IMR-90 (cell line): ENCODE measurements around the gene ATP8B4. TPM values are rescaled to one million over a fixed set of nuclear protein-coding genes. Genes with fewer than 3 reads are reported as not detected.

Experiments
- ATAC-seq: fragments of 200-7000 bp; cut with Tn5 transposase; 2 replicates; pipeline ENCODE4 v1.9.1; 2020; ENCODE audit warnings: low read depth, mild to moderate bottlenecking, moderate library complexity
- BruUV-seq: library from RNA; stranded (reverse); fragments of 400-500 nt; replicated peaks from 2 replicates; lab custom pipeline; 2021; lab: Mats Ljungman, UMichigan
- CTCF ChIA-PET: fragments of 300-600 bp; formaldehyde crosslinking; extraction: SDS; loops from one replicate; lab custom pipeline; 2021; ENCODE audit warnings: antibody characterized with exemption; lab: Yijun Ruan, JAX
- POLR2A ChIA-PET: fragments of 300-600 bp; sonication (Branson Sonifier 250); formaldehyde crosslinking; loops from one replicate; lab custom pipeline; 2022; ENCODE audit warnings: antibody characterized with exemption; ENCODE audit not compliant: unreplicated experiment; lab: Charles Lee
- DNase-seq: peaks from one replicate; pipeline ENCODE4 v3.0.0; 2013
- H2AFZ ChIP-seq: replicated peaks from 2 replicates; pipeline ENCODE3; 2013; ENCODE audit warnings: low read length, mild to moderate bottlenecking; ENCODE audit not compliant: poor library complexity
- H2AK5ac ChIP-seq: 2 replicates; pipeline ENCODE4 v1.6.1; 2013; ENCODE audit warnings: low read depth, low read length, inconsistent platforms
- H2AK9ac ChIP-seq: replicated peaks from 2 replicates; pipeline ENCODE3; 2013; ENCODE audit warnings: mild to moderate bottlenecking, low read depth, low read length, moderate library complexity; ENCODE audit not compliant: poor library complexity
- H2BK120ac ChIP-seq: 2 replicates; pipeline ENCODE4 v1.6.1; 2013; ENCODE audit warnings: low read depth, low read length, inconsistent platforms
- H2BK15ac ChIP-seq: 3 replicates; pipeline ENCODE4 v1.6.1; 2013; ENCODE audit warnings: low read depth, low read length, inconsistent platforms
- H2BK20ac ChIP-seq: 2 replicates; pipeline ENCODE4 v1.6.1; 2013; ENCODE audit warnings: low read depth, mild to moderate bottlenecking, inconsistent platforms, low read length, moderate library complexity
- H2BK5ac ChIP-seq: 2 replicates; pipeline ENCODE4 v1.6.1; 2013; ENCODE audit warnings: mild to moderate bottlenecking, low read depth, low read length, inconsistent platforms; ENCODE audit not compliant: poor library complexity, severe bottlenecking
- H3K14ac ChIP-seq: replicated peaks from 2 replicates; pipeline ENCODE4 v1.6.1; 2013; ENCODE audit warnings: low read depth, low read length, inconsistent platforms
- H3K18ac ChIP-seq: 2 replicates; pipeline ENCODE4 v1.6.1; 2013; ENCODE audit warnings: low read depth, low read length, control low read depth
- H3K23ac ChIP-seq: 2 replicates; pipeline ENCODE4 v1.6.1; 2013; ENCODE audit warnings: low read depth, low read length, inconsistent platforms
- H3K27ac ChIP-seq: 2 replicates; pipeline ENCODE4 v1.5.1; 2013; ENCODE audit warnings: mild to moderate bottlenecking, control low read depth, low read length; ENCODE audit not compliant: insufficient read depth
- H3K27me3 ChIP-seq: 2 replicates; pipeline ENCODE4 v1.6.1; 2013; ENCODE audit warnings: low read length; ENCODE audit not compliant: control insufficient read depth, insufficient read depth
- H3K36me3 ChIP-seq: 2 replicates; pipeline ENCODE4 v1.6.1; 2013; ENCODE audit warnings: low read length, mixed read lengths; ENCODE audit not compliant: control insufficient read depth, insufficient read depth
- H3K4ac ChIP-seq: 2 replicates; pipeline ENCODE4 v1.6.1; 2013; ENCODE audit warnings: low read depth, low read length, inconsistent platforms
- H3K4me1 ChIP-seq: 2 replicates; pipeline ENCODE4 v1.6.1; 2013; ENCODE audit warnings: low read length, mixed read lengths; ENCODE audit not compliant: control insufficient read depth, insufficient read depth
- H3K4me2 ChIP-seq: 2 replicates; pipeline ENCODE4 v1.6.1; 2013; ENCODE audit warnings: low read depth, mild to moderate bottlenecking, control low read depth, low read length, moderate library complexity
- H3K4me3 ChIP-seq: 2 replicates; pipeline ENCODE4 v1.5.1; 2013; ENCODE audit warnings: low read depth, mild to moderate bottlenecking, control low read depth, low read length, moderate library complexity; ENCODE audit not compliant: insufficient read depth
- H3K56ac ChIP-seq: 2 replicates; pipeline ENCODE4 v1.6.1; 2013; ENCODE audit warnings: low read length, inconsistent platforms; ENCODE audit not compliant: insufficient read depth; ENCODE audit errors: extremely low read depth
- H3K79me1 ChIP-seq, 2 experiments: 2 replicates each; pipeline ENCODE4 v1.6.1; 2013; ENCODE audit warnings: low read length in 2 of 2, inconsistent platforms in 1 of 2, low read depth in 1 of 2
- H3K9ac ChIP-seq: 2 replicates; pipeline ENCODE4 v1.6.1; 2013; ENCODE audit warnings: low read depth, low read length, control low read depth
- H3K9me1 ChIP-seq: 2 replicates; pipeline ENCODE4 v1.6.1; 2013; ENCODE audit warnings: low read length, inconsistent platforms; ENCODE audit not compliant: insufficient read depth
- H3K9me3 ChIP-seq: 2 replicates; pipeline ENCODE4 v1.6.1; 2013; ENCODE audit warnings: low read length; ENCODE audit not compliant: control insufficient read depth, insufficient read depth
- H4K20me1 ChIP-seq: 2 replicates; pipeline ENCODE4 v1.6.1; 2013; ENCODE audit warnings: low read length, inconsistent platforms; ENCODE audit not compliant: insufficient read depth
- H4K5ac ChIP-seq: 2 replicates; pipeline ENCODE4 v1.6.1; 2013; ENCODE audit warnings: mild to moderate bottlenecking, low read depth, low read length, control low read depth
- H4K8ac ChIP-seq, 2 experiments: 2 replicates each; pipeline ENCODE4 v1.6.1; 2013; ENCODE audit warnings: low read depth in 2 of 2, low read length in 2 of 2, control low read depth in 1 of 2, inconsistent platforms in 1 of 2
- H4K91ac ChIP-seq: 2 replicates; pipeline ENCODE4 v1.6.1; 2013; ENCODE audit warnings: low read depth, low read length, inconsistent platforms; ENCODE audit not compliant: insufficient read depth
- BHLHE40 ChIP-seq: fragments of 150-350 bp; IDR thresholded peaks from 2 replicates; pipeline ENCODE4 v1.6.1; 2016; ENCODE audit warnings: mild to moderate bottlenecking, low read depth, low read length
- CEBPB ChIP-seq: IDR thresholded peaks from 2 replicates; pipeline ENCODE4 v1.6.1; 2012; ENCODE audit warnings: low read depth, low read length, improper control_type of control experiment
- CHD1 ChIP-seq: IDR thresholded peaks from 2 replicates; pipeline ENCODE4 v1.6.1; 2012; ENCODE audit warnings: low read depth, low read length, improper control_type of control experiment
- ELK1 ChIP-seq: fragments of 150-350 bp; IDR thresholded peaks from 2 replicates; pipeline ENCODE4 v1.6.1; 2016; ENCODE audit warnings: low read depth, mild to moderate bottlenecking, low read length, moderate library complexity, borderline replicate concordance
- FOS ChIP-seq: fragments of 150-350 bp; IDR thresholded peaks from 2 replicates; pipeline ENCODE4 v1.6.1; 2016; ENCODE audit warnings: low read depth, low read length
- MAFK ChIP-seq: IDR thresholded peaks from 2 replicates; pipeline ENCODE4 v1.6.1; 2012; ENCODE audit warnings: low read depth, low read length, improper control_type of control experiment
- MAZ ChIP-seq: IDR thresholded peaks from 2 replicates; pipeline ENCODE4 v1.6.1; 2012; ENCODE audit warnings: low read depth, mild to moderate bottlenecking, low read length, improper control_type of control experiment, moderate library complexity, borderline replicate concordance
- MXI1 ChIP-seq: IDR thresholded peaks from 2 replicates; pipeline ENCODE4 v1.6.1; 2012; ENCODE audit warnings: low read depth, mild to moderate bottlenecking, low read length, moderate library complexity, borderline replicate concordance
- NFE2L2 ChIP-seq: fragments of 150-350 bp; IDR thresholded peaks from 2 replicates; pipeline ENCODE4 v1.6.1; 2016; ENCODE audit warnings: low read depth, mild to moderate bottlenecking, low read length
- POLR2A ChIP-seq: IDR thresholded peaks from 2 replicates; pipeline ENCODE4 v1.6.1; 2012; ENCODE audit warnings: mild to moderate bottlenecking, low read depth, low read length
- RAD21 ChIP-seq: IDR thresholded peaks from 2 replicates; pipeline ENCODE4 v1.6.1; 2012; ENCODE audit warnings: low read length, improper control_type of control experiment
- RCOR1 ChIP-seq: IDR thresholded peaks from 2 replicates; pipeline ENCODE4 v1.6.1; 2012; ENCODE audit warnings: mild to moderate bottlenecking, low read length, improper control_type of control experiment; ENCODE audit not compliant: insufficient replicate concordance
- RFX5 ChIP-seq: IDR thresholded peaks from 2 replicates; pipeline ENCODE4 v1.8.0; 2012; ENCODE audit warnings: low read depth, mild to moderate bottlenecking, low read length, moderate library complexity
- SMC3 ChIP-seq: fragments of 150-350 bp; IDR thresholded peaks from 2 replicates; pipeline ENCODE4 v1.6.1; 2016; ENCODE audit warnings: low read depth, mild to moderate bottlenecking, antibody characterized with exemption, low read length, moderate library complexity
- USF2 ChIP-seq: fragments of 150-350 bp; IDR thresholded peaks from 2 replicates; pipeline ENCODE4 v1.6.1; 2017; ENCODE audit warnings: mild to moderate bottlenecking, antibody characterized with exemption, low read length, low read depth
- WGBS, 2 experiments: methylation state at CpG; one replicate each; pipeline versions ENCODE4 v1.1.5 to v1.1.7; 2013; ENCODE audit warnings: missing lambda C conversion rate in 2 of 2; ENCODE audit not compliant: insufficient read length in 1 of 2; ENCODE audit errors: extremely low coverage in 2 of 2; 5-methylcytosine and 5-hydroxymethylcytosine counted together
- dilution Hi-C: fragments of 300-500 bp; cut with HindIII; formaldehyde crosslinking; loops from one replicate; pipeline ENCODE4 v1.14.3; 2018; ENCODE audit warnings: low sequenced_read_pairs; ENCODE audit not compliant: unreplicated experiment
- in situ Hi-C: fragments of 300-500 bp; cut with MboI; formaldehyde crosslinking; loops from 3 replicates; pipeline ENCODE4 v1.14.3; 2019; ENCODE audit warnings: low sequenced_read_pairs, inconsistent platforms, mixed read lengths
- intact Hi-C: fragments of 100-400 bp; cut with micrococcal nuclease; formaldehyde crosslinking; loops from 2 replicates; pipeline ENCODE4 v1.10.0; 2022
- polyA plus RNA-seq, 3 experiments: library from polyadenylated mRNA; depleted of rRNA; stranded (reverse); fragments of >200 nt; gene quantifications; 2 replicates each; pipeline ENCODE4 v1.2.3, GENCODE V29; 2012; ENCODE audit warnings: low replicate concordance in 1 of 3
- total RNA-seq: library from RNA; depleted of rRNA; stranded (reverse); fragments of >200 nt; gene quantifications from 2 replicates; pipeline ENCODE4 v1.2.3, GENCODE V29; 2012
- TF ChIP-seq, protein P1 (sequence below): conservative IDR thresholded peaks from 2 replicates; pipeline ENCODE4 v1.5.1; 2012; ENCODE audit warnings: mild to moderate bottlenecking, low read depth, low read length, improper control_type of control experiment

ATP8B4 gene
- total and polyA plus RNA-seq, 2 of the 4 experiments (the other 2 are of a cell fraction) = 0.12 to 0.54 TPM

DNA sequence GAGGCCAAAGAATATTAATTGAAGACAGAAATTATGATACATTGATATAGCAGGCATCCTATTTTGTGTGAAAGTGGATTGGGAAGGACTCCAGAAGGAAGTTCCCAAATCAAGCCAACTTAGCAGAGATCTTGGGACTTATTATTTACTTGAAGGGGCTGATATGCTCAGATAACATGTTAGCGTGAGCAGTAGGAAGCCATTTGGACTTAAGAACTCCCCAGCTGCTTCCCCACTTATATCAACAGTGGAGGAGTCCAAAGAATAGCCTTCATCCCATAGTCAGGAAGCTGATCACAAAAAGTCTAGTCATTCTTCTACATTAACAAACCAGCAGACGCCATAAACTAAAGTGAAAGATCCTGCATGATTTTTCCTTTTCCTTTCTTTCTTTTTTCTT lies 200.0 kb downstream of the ATP8B4 start:
- H4K5ac ChIP-seq = no peak overlapping the region
- H3K14ac ChIP-seq = no peak overlapping the region
- no peak overlapping the region for H2BK5ac ChIP-seq
- no peak overlapping the region for H3K9ac ChIP-seq
- H3K4me3 ChIP-seq = no peak overlapping the region
- no peak overlapping the region for H2AK9ac ChIP-seq
- H2AFZ ChIP-seq = no peak overlapping the region
- H3K23ac ChIP-seq = no peak overlapping the region
- no peak overlapping the region for H4K91ac ChIP-seq
- no peak overlapping the region for H2AK5ac ChIP-seq
- no peaks in the 10 kb centered on the region for H3K9me1 ChIP-seq
- H2BK120ac ChIP-seq = no peak overlapping the region
- WGBS, 2 experiments = no CpG with 5 or more reads among the region's 2 CpGs
- no peak overlapping the region for H3K27ac ChIP-seq
- no peaks in the 10 kb centered on the region for H3K79me1 ChIP-seq
- no peak for ATAC-seq
- H3K4me1 ChIP-seq = peaks cover 1% of the 10 kb centered on the region; the same call in 1 of the 2 replicates
- H4K20me1 ChIP-seq = no peaks in the 10 kb centered on the region
- H2BK20ac ChIP-seq = no peak overlapping the region
- dilution Hi-C loops = no loop called here
- H3K4me2 ChIP-seq = no peak overlapping the region
- no peak overlapping the region for H2BK15ac ChIP-seq
- ChIA-PET CTCF (no interaction called here), POLR2A (no interaction called here)
- TF ChIP-seq SMC3 (no peak), NFE2L2 (no peak), BHLHE40 (no peak), CHD1 (no peak), RCOR1 (no peak), RAD21 (no peak), MAFK (no peak), RFX5 (no peak), ELK1 (no peak), USF2 (no peak), MAZ (no peak), CEBPB (no peak), MXI1 (no peak), POLR2A (no peak), FOS (no peak)
- TF ChIP-seq, protein P1, sequence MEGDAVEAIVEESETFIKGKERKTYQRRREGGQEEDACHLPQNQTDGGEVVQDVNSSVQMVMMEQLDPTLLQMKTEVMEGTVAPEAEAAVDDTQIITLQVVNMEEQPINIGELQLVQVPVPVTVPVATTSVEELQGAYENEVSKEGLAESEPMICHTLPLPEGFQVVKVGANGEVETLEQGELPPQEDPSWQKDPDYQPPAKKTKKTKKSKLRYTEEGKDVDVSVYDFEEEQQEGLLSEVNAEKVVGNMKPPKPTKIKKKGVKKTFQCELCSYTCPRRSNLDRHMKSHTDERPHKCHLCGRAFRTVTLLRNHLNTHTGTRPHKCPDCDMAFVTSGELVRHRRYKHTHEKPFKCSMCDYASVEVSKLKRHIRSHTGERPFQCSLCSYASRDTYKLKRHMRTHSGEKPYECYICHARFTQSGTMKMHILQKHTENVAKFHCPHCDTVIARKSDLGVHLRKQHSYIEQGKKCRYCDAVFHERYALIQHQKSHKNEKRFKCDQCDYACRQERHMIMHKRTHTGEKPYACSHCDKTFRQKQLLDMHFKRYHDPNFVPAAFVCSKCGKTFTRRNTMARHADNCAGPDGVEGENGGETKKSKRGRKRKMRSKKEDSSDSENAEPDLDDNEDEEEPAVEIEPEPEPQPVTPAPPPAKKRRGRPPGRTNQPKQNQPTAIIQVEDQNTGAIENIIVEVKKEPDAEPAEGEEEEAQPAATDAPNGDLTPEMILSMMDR = no peak
- no peak for DNase-seq
- no peak overlapping the region; the same call in 1 of the 2 replicates for H3K18ac ChIP-seq
- no peaks in the 10 kb centered on the region for H3K27me3 ChIP-seq
- no TSS peak for BruUV-seq
- H4K8ac ChIP-seq = no peak overlapping the region
- intact Hi-C loops = no loop called here
- in situ Hi-C loops = loop anchor here (25.0 kb wide), 1 partner anchor 682 kb away; no protein-coding TSS in a partner anchor
- no peaks in the 10 kb centered on the region for H3K36me3 ChIP-seq
- H3K4ac ChIP-seq = no peak overlapping the region
- H3K9me3 ChIP-seq = no peaks in the 10 kb centered on the region
- H3K56ac ChIP-seq = no peak overlapping the region
